ENCODE results near the gene LPCAT4. TPM values are rescaled to one million over a fixed set of nuclear protein-coding genes. Genes with fewer than 3 reads are reported as not detected.

Gene LPCAT4
- total RNA-seq, 1 experiment from 2014 or later = 6.1 TPM

DNA sequence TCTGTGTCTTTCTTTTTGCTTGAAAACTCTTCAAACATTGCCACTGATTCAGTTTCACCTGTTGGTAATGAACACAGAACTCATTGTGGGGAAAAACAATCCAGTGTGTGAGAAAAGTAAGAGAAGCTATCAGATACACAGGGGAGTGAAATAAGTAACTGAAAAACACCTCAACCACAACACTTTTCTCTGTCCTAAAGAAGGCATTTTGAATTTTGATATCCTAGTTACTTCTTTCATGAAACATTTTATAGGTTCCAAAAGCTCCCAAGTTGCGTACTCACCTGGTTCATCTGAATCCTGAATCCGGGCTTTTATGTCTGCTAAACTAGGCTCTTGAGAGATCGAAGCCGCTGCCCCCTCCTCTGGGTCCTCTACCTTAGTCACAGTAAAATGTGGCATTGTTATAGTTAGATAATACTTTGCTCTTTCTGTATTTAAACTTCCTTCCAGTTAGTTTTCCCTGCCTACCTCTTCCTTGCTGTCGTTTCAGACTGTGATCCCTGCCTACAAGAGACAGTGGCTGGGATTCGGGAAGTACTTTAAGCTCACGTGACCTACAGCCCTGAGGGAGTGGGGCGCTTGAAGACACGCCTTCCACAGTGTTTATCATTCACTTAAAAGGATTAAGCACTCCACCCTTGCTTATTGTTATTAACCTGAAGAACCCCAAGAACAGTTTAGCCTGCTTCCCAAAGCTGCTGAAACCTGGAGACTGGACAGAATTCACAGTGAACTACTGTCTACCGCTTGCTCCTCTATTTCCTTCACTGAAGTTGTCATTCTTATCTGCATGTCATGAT is 48.5 kb downstream of the LPCAT4 start:
- in situ Hi-C loops (cut with HindIII; ENCODE audit: low pct_unique_long_range_greater_than_20kb, low sequenced_read_pairs) = no loop called here
- DNase-seq (ENCODE audit: low read depth, low spot score) = peak; percentile 40

DNA sequence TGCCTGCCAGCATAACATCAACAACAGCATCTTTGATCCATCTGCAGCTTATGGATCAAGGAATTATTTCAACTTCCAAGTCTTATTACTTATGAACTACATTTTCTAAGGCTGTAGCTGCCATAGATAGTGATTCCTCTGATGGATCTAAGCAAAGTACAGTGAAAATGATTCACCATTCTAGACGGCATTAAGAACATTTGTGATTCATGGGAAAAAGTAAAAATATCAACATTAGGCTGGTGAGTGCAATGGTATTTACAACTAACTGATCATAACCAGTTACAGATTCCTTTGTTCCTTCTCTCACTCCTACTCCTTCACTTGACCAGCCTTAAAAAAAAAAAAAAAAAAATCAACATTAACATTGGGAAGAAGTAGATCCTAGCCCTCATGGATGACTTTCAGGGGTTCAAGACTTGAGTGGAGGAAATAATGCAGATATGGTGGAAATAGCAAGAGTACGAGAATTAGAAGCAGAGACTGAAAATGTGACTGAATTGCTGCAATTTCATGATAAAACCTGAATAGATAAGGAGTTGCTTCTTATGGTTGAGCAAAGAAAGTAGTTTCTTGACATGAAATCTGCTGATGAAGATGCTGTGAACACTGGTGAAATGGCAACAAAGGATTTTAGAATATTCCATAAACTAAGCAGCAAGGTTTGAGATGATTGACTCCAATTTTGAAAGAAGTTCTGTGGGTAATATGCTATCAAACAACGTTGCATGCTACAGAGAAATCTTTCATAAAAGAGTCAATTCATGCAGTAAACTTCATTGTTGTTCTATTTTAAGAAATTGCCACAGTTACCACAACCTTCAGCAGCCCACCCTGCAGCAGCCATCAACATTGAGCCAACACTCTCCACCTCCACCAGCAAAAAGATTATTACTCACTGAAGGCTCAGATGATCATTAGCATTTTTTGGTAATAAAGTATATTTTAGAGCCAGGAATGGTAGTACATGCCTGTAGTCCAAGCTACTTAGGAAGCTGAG is 52.2 kb downstream of the LPCAT4 start:
- in situ Hi-C loops (cut with HindIII; ENCODE audit: low pct_unique_long_range_greater_than_20kb, low sequenced_read_pairs) = no loop called here
- DNase-seq (ENCODE audit: low read depth, low spot score) = no peak

DNA sequence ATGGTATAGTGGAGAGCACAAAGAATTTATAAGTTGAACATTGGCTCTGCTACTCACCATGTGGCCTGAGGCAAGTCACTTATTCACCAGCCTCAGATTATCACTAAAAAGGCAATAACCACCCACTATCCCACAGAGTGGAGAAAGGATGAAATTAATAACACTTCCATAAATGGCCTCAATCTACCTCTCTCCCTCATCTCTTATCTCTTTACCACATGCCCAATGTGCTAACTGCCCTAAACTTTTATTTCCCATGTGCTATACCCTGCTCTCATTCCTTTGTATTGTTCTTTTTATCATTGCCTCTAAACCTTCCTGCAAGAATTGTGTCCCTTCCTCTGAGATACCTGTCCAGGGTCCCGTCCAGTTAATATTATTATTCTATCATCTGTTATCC is 55.4 kb downstream of the LPCAT4 start:
- DNase-seq (ENCODE audit: low read depth, low spot score) = no peak
- in situ Hi-C loops (cut with HindIII; ENCODE audit: low pct_unique_long_range_greater_than_20kb, low sequenced_read_pairs) = no loop called here

Small RNAs within 50 kb of the gene (small RNA-seq; reads per million reads assigned to genes)
- gene MIR1233-1 = 0 reads per million in 2 experiments
- gene RF00019 = 0 reads per million in 2 experiments

Other genes starting within 250 kb of the LPCAT4 start
- gene KATNBL1, start 157.1 kb downstream of the LPCAT4 start, total RNA-seq (2014; rRNA removed; shearing (Covaris generic)) = 43.5 and 59.4 TPM in 2 replicates
- gene EMC4, start 142.2 kb downstream of the LPCAT4 start, total RNA-seq (2014; rRNA removed; shearing (Covaris generic)) = 150 and 162 TPM in 2 replicates
- 2.7 and 2.9 TPM in 2 replicates for gene SLC12A6, start 29.4 kb downstream of the LPCAT4 start, total RNA-seq (2014; rRNA removed; shearing (Covaris generic))
- 388 and 392 TPM in 2 replicates for gene NOP10, start 24.1 kb downstream of the LPCAT4 start, total RNA-seq (2014; rRNA removed; shearing (Covaris generic))
- gene NUTM1, start 23.9 kb downstream of the LPCAT4 start, total RNA-seq (2014; rRNA removed; shearing (Covaris generic)) = not detected in 2 replicates
- gene GOLGA8A, start 70.6 kb upstream of the LPCAT4 start, total RNA-seq (2014; rRNA removed; shearing (Covaris generic)) = 12.7 and 16.3 TPM in 2 replicates
- 21.1 and 22.8 TPM in 2 replicates for gene GOLGA8B, start 216.5 kb upstream of the LPCAT4 start, total RNA-seq (2014; rRNA removed; shearing (Covaris generic))

All from SK-MEL-5 (cell line).